ENCODE data around the gene ELAC1.

GRCh38 chr18:51029694-51030536 lies 62.1 kb downstream of the ELAC1 start, which contains the start of gene SMAD4:
- TF ChIP-seq POLR2A (IDR thresholded peaks at IDR 0.05; ENCODE audit: low read length) (peak; percentile 69), RNF2 (IDR thresholded peaks at IDR 0.05; ENCODE audit: borderline replicate concordance, low read depth) (no peak), ZC3H11A (IDR thresholded peaks at IDR 0.05) (no peak)

All from A549 (cell line).